Testis (tissue), 2 donors: ENCODE measurements around the gene SCO1.

Experiments used
- CTCF ChIP-seq, 3 experiments: fragments of 450-650 bp in 2 of 3; fragments of 200-600 bp in 1 of 3; sonication (generic) in 1 of 3; IDR thresholded peaks; one replicate each; pipeline ENCODE4 v1.5.1; 2016 to 2019; ENCODE audit warnings: antibody characterized with exemption in 3 of 3, mild to moderate bottlenecking in 2 of 3, moderate library complexity in 1 of 3
- POLR2A ChIP-seq: fragments of 450-650 bp; IDR thresholded peaks from one replicate; pipeline ENCODE4 v1.6.1; 2017; ENCODE audit warnings: antibody characterized with exemption, mild to moderate bottlenecking, moderate library complexity

GRCh38 chr17:10713318-10713717, 16.0 kb upstream of the SCO1 start:
- TF ChIP-seq CTCF (IDR thresholded peaks at IDR 0.05) (no peak), POLR2A (no peak)
